Iris pigment epithelial cell (primary cell): Measurements from ENCODE around the gene ITPKB.

Experiments used
- DNase-seq: peaks from one replicate; pipeline ENCODE4 v3.0.0-alpha.2; 2011; ENCODE audit warnings: low read depth

Gene ITPKB

GRCh38 chr1:226704169-226704937, 34.7 kb downstream of the ITPKB start:
- DNase-seq = no peak

- peak; percentile 79 for DNase-seq
These were observed 35.9 kb downstream of the ITPKB start for GRCh38 chr1:226702957-226703831.

- peak; percentile 94 for DNase-seq
These were observed 36.6 kb downstream of the ITPKB start for GRCh38 chr1:226702318-226702956.

GRCh38 chr1:226700861-226701260, 38.2 kb downstream of the ITPKB start:
- no peak for DNase-seq

GRCh38 chr1:226699166-226699565, 39.9 kb downstream of the ITPKB start:
- no peak for DNase-seq

- DNase-seq = no peak
These were observed 40.4 kb downstream of the ITPKB start for GRCh38 chr1:226698659-226699058.

GRCh38 chr1:226697929-226698544, 41.0 kb downstream of the ITPKB start:
- no peak for DNase-seq

- DNase-seq = peak; percentile 89
These were observed 41.7 kb downstream of the ITPKB start for GRCh38 chr1:226697151-226697928.

GRCh38 chr1:226696547-226696946, 42.5 kb downstream of the ITPKB start:
- no peak for DNase-seq

- no peak for DNase-seq
These were observed 43.7 kb downstream of the ITPKB start for GRCh38 chr1:226695335-226695900.

- no peak for DNase-seq
These were observed 46.3 kb downstream of the ITPKB start for GRCh38 chr1:226692823-226693222.

GRCh38 chr1:226692051-226692792, 46.9 kb downstream of the ITPKB start:
- no peak for DNase-seq

- no peak for DNase-seq
These were observed 47.8 kb downstream of the ITPKB start for GRCh38 chr1:226691247-226691646.

GRCh38 chr1:226690460-226690982, 48.6 kb downstream of the ITPKB start:
- DNase-seq = peak; percentile 23

GRCh38 chr1:226688808-226689207, 50.3 kb downstream of the ITPKB start:
- DNase-seq = no peak

- no peak for DNase-seq
These were observed 50.9 kb downstream of the ITPKB start for GRCh38 chr1:226688056-226688748.

GRCh38 chr1:226687426-226687825, 51.7 kb downstream of the ITPKB start:
- DNase-seq = no peak

- no peak for DNase-seq
These were observed 52.3 kb downstream of the ITPKB start for GRCh38 chr1:226686440-226687425.
